Stimulated activated CD4-positive, alpha-beta T cell treated with anti-CD3 and anti-CD28 coated beads, Interleukin-12 subunit alpha, Interleukin-12 subunit beta, amount 100 ng/mL, for 24 hours (primary cell): ENCODE measurements around the gene MPLKIP.
A peak's percentile ranks its signal among the peaks of the same experiment; 100 is the strongest.
"Not testable (repeated sequence)": the region's sequence is repeated elsewhere in the genome, so short reads cannot be mapped to it uniquely, and the experiment has no call there.

Experiments used
- DNase-seq, 2 experiments: peaks; one replicate each; pipeline ENCODE4 v3.0.0-alpha.2; 2020; ENCODE audit warnings: low read depth in 2 of 2

The MPLKIP gene

DNA sequence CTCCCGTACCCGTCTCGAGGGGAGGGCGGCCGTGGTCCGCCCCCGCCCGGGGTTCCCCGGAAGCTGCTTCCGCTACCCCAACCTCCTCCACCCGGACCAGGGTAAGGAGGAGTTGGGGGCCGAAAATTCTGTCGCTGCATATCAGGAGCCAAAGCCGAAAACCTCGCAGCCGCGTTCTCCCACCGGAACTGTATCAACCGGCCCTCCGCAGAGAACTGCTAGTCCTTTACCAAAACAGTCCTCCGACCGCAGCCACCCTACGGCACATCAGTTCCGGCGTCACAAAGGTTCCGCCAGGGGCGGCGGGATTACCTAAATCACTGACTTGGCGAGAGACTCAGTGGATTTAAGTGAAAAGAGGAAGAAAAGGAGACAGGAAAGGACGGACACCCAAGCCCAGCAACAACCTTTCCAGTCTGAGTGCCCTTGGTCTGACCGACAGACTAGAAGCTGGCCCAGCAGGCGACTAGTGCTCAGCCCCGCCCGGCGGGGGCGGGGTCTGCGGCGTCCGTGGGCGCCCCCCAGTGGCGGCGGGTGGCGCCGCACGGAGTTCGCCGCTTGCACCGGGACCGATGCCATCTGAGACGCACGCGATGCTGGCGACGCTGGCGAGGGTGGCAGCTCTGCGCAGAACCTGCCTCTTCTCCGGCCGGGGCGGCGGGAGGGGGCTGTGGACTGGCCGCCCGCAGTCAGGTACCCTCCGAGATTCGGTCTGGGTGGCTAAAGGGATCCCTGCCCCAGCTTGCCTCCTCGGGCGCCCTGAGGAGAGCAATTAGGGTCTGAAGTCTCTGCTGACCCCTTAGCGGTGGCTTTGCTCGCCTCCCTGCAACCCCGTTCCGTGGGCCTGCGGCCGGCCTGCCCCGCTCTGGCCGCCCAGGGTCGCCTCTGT, at the start of gene MPLKIP, which contains the start of gene SUGCT:
Gene MPLKIP, minus strand, starts transcription at position 195 of the 889 bp plus-strand sequence. Its CDS starts 55 bp downstream, at position 140.
Gene SUGCT, plus strand, starts transcription at position 578 of the 889 bp plus-strand sequence.
- peak; percentile 75 to 76 for DNase-seq

DNA sequence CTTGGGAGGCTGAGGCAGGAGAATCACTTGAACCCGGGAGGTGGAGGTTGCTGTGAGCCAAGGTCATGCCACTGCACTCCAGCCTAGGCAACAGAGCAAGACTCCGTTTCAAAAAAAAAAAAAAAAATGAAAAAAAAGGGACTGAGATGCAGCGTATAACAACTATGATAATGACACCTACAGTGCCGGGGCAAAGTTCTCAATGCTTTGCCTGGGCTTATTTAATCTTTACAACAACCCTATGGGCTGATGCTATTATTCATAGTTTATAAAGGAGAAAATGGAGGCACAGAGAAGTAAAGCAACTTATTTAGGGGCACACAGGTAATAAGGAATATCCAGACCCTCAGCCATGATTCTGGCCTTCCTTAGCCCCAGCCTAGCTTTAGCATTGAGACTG, 48.0 kb upstream of the MPLKIP start:
- no peak for DNase-seq

- DNase-seq: no peak
Observed at GRCh38 chr7:40177071-40177470, 42.6 kb upstream of the MPLKIP start.

DNA sequence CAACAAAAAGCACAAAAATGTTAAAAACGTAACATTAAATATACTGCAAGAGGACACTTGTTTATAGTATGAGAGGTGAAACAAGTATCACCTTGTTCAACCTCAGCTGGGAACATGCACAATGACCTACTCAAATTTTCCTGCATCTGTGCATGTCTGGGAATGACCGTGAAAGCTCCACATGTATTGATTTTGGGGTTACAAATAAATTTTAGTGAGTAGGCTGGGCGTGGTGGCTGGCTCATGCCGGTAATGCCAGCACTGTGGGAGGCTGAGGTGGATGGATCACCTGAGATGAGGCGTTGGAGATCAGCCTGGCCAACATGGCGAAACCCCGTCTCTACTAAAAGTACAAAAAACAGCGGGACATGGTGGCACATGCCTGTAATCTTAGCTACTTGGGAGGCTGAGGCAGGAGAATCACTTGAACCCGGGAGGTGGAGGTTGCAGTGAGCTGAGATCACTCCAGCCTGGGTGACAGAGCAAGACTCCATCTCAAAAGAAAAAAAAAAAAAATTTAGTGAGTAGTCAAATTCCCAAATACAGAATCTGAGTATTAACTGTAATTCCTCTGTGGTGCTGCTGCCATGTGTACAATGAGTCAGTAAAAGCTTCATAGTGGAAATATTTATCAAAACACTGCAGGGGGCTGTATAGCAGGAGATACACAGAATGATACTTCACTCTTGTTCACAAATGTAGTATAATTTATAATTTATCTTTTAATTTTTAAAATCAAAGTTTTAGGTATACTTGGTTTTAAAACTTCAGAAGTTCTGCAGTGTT, 41.5 kb upstream of the MPLKIP start:
- no peak for DNase-seq

DNA sequence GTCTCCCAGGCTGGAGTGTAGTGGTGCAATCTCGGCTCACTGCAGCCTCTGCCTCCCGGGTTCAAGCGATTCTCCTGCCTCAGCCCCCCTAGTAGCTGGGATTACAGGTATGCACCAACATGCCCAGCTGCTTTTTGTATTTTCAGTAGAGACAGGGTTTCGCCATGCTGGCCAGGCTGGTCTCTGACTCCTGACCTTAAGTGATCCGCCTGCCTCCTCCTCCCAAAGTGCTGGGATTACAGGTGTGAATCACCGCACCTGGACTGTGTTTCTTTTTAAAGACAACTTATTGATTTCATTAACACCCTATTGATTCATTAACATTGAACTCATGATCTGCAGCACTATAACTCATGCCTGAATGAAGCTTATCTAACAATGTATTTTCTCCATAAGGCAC, 40.8 kb upstream of the MPLKIP start:
- DNase-seq: not testable (repeated sequence)

DNA sequence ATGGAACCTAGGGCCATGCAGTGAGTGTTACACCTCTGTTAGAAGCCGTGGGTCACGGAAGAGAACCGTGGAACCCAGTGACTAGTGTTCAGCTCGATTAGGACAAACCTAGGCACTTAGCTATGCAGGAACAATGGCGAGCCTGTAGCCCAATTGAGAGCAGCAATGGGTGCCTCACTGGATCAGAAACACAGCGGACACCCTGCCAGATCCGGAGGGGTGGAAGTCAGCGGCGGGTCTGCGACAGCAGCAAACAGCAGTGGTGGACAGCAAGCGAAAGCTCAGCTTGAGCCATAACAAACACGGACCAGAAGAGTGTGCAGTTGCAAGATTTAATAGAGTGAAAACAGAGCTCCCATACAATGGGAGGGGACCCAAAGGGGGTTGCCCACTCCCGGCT, 38.7 kb upstream of the MPLKIP start:
- DNase-seq: not testable (repeated sequence)

- DNase-seq: not testable (repeated sequence)
Observed at GRCh38 chr7:40168266-40168665, 33.8 kb upstream of the MPLKIP start.

GRCh38 chr7:40167291-40167690, 32.9 kb upstream of the MPLKIP start:
- DNase-seq: no peak

GRCh38 chr7:40165216-40165615, 30.8 kb upstream of the MPLKIP start:
- DNase-seq: no peak

DNA sequence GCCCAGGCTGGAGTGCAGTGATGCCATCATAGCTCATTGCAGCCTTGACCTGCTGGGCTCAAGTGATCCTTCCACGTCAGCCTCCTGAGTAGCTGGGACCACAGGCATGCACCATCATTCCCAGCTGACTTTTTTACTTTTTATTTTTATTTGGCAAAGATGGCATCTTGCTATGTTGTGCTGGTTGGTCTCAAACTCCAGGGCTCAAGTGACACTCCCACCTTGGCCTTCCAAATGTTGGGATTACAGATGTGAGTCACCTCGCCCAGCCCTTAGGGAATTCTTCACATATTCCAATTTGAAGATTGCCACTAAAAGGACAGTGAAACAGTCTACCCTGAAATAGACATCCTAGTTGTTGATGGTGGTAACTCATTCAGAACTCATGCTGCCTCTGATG, 28.1 kb upstream of the MPLKIP start:
- no peak for DNase-seq

- DNase-seq: no peak
Observed at GRCh38 chr7:40156988-40157387, 22.6 kb upstream of the MPLKIP start.

GRCh38 chr7:40151504-40151903, 17.1 kb upstream of the MPLKIP start:
- no peak for DNase-seq

- no peak for DNase-seq
Observed at GRCh38 chr7:40148671-40149070, 14.2 kb upstream of the MPLKIP start.

DNA sequence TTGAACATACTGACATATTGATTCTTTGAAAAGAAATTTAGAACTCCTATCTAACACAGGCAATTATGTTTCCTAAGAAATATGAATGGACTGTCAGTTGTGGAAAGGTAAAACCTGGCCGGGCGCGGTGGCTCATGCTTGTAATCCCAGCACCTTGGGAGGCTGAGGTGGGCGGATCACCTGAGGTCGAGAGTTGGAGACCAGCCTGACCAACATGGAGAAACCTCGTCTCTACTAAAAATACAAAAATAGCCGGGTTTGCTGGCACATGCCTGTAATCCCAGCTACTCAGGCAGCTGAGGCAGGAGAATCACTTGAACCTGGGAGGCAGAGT, 13.8 kb upstream of the MPLKIP start:
- not testable (repeated sequence) for DNase-seq

DNA sequence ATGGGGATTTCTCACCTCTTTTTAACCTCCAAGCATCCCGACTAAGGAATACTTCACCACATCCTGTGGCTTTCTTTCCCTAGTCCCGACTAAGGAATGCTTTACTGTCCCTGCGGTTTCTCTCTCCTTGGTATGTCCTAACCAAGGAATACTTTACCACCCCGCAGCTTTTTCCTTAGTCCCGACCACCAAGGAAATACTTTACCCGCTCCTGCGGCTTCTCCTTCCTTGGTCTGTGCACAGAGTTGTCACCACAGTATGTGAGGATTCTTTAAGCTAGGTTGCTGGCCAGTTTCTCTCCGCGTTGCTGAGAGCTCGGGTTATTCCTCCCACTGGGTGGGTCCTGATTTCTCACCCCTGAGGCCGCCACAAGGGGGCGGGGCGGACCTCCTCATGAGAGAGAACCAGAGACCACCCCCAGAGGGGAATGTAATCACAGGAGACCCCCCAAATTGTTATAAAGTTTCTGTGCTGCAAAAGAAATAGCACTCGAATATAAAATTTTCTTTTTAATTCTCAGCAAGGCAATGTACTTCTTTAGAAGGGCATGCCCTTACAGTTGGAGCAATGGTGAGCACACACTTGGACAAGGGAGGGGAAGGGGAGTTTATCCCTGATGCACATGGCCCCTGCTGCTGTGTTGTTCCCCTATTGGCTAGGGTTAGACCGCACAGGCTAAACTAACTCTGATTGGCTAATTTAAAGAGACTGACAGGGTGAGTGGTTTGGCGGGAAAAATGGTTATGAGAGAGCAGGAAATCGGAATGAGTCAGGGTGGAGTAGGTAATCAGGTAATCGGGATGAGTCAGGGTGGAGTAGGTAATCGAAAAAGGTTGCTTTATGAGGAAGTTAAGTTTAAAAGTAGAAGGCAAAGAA, 13.2 kb upstream of the MPLKIP start:
- no peak for DNase-seq

- not testable (repeated sequence) for DNase-seq
Observed at GRCh38 chr7:40145596-40146130, 11.2 kb upstream of the MPLKIP start.

GRCh38 chr7:40141916-40142315, 7.5 kb upstream of the MPLKIP start:
- DNase-seq: not testable (repeated sequence)

DNA sequence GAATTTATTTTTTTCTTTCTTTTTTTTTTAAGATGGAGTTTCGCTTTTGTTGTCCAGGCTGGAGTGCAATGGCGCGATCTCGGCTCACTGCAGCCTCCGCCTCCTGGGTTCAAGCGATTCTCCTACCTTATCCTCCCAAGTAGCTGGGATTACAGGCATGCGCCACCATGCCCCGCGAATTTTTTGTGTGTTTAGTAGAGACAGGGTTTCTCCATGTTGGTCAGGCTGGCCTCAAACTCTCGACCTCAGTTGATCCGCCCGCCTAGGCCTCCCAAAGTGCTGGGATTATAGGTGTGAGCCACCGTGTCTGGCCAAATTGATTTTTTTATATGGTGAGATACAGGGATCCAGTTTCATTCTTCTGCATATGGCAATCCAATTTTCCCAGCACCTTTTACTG, 5.5 kb upstream of the MPLKIP start:
- not testable (repeated sequence) for DNase-seq

DNA sequence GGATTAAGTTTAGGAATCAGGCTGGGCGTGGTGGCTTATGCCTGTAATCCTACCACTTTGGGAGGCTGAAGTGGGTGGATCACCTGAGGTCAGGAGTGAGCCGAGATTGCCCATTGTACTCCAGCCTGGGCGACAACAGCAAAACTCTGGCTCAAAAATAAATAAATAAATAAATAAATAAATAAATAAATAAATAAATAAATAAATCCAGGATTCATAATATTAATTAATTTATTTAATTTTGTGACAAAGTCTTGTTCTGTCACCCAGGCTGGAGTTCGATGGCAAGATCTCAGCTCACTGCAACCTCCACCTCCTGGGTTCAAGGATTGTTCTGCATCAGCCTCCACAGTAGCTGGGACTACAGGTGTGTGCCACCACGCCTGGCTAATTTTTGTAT, 4.6 kb upstream of the MPLKIP start:
- DNase-seq: no peak

- DNase-seq: no peak
Observed at GRCh38 chr7:40137563-40137962, 3.1 kb upstream of the MPLKIP start.

GRCh38 chr7:40135317-40135610, 842 bp upstream of the MPLKIP start:
- DNase-seq: peak in 1 of 2 experiments; percentile 3
